Stimulated activated CD4-positive, alpha-beta T cell treated with anti-CD3 and anti-CD28 coated beads, Interleukin-4, amount 100 ng/mL, for 24 hours (primary cell): Measurements from ENCODE around the gene MTG2.
"Not testable (repeated sequence)": the region's sequence is repeated elsewhere in the genome, so short reads cannot be mapped to it uniquely, and the experiment has no call there.

Source experiments
- DNase-seq: peaks from one replicate; pipeline ENCODE4 v3.0.0-alpha.2; 2020

Gene MTG2

GRCh38 chr20:62146019-62146755 is 36.6 kb upstream of the MTG2 start:
- no peak for DNase-seq

- no peak for DNase-seq
Measured at GRCh38 chr20:62147125-62147524, 35.7 kb upstream of the MTG2 start.

- DNase-seq: no peak
Measured at GRCh38 chr20:62147528-62147927, 35.3 kb upstream of the MTG2 start.

GRCh38 chr20:62148383-62148782 is 34.4 kb upstream of the MTG2 start:
- DNase-seq: not testable (repeated sequence)

GRCh38 chr20:62148908-62149314 is 33.9 kb upstream of the MTG2 start:
- no peak for DNase-seq

GRCh38 chr20:62149532-62150309 is 33.1 kb upstream of the MTG2 start:
- no peak for DNase-seq

- DNase-seq: no peak
Measured at GRCh38 chr20:62150310-62150575, 32.6 kb upstream of the MTG2 start.

GRCh38 chr20:62151225-62151624 is 31.6 kb upstream of the MTG2 start:
- DNase-seq: no peak

- no peak for DNase-seq
Measured at GRCh38 chr20:62151835-62152364, 30.9 kb upstream of the MTG2 start.

- no peak for DNase-seq
Measured at GRCh38 chr20:62155428-62156253, 27.2 kb upstream of the MTG2 start.

GRCh38 chr20:62156254-62156556 is 26.6 kb upstream of the MTG2 start:
- no peak for DNase-seq

GRCh38 chr20:62156592-62157386 is 26.0 kb upstream of the MTG2 start:
- DNase-seq: peak; percentile 76

- DNase-seq: no peak
Measured at GRCh38 chr20:62157387-62158087, 25.3 kb upstream of the MTG2 start.

GRCh38 chr20:62158088-62158400 is 24.8 kb upstream of the MTG2 start:
- no peak for DNase-seq

- DNase-seq: no peak
Measured at GRCh38 chr20:62158541-62158940, 24.3 kb upstream of the MTG2 start.

GRCh38 chr20:62159052-62159451 is 23.8 kb upstream of the MTG2 start:
- no peak for DNase-seq

- peak; percentile 78 for DNase-seq
Measured at GRCh38 chr20:62159839-62160238, 23.0 kb upstream of the MTG2 start.

GRCh38 chr20:62160253-62160652 is 22.6 kb upstream of the MTG2 start:
- DNase-seq: no peak

- DNase-seq: no peak
Measured at GRCh38 chr20:62160876-62161275, 22.0 kb upstream of the MTG2 start.

- DNase-seq: no peak
Measured at GRCh38 chr20:62161347-62161746, 21.5 kb upstream of the MTG2 start.

GRCh38 chr20:62162765-62163484 is 19.9 kb upstream of the MTG2 start:
- DNase-seq: no peak

- DNase-seq: no peak
Measured at GRCh38 chr20:62163485-62163865, 19.4 kb upstream of the MTG2 start.
